ENCODE results near the gene BCL2. TPM values are rescaled to one million over a fixed set of nuclear protein-coding genes. Genes with fewer than 3 reads are reported as not detected.

The BCL2 gene
- total RNA-seq, 1 donor from 2014 or later: 16.5 TPM

GRCh38 chr18:63112706-63113105, 206.9 kb downstream of the BCL2 start:
- peaks cover 7% of the 10 kb centered on the region for H3K4me1 Mint-ChIP-seq (ENCODE audit: unreplicated experiment)
- H3K27me3 Mint-ChIP-seq: no peaks in the 10 kb centered on the region
- no peaks in the 10 kb centered on the region for H3K36me3 Mint-ChIP-seq
- TF ChIP-seq, protein P1, sequence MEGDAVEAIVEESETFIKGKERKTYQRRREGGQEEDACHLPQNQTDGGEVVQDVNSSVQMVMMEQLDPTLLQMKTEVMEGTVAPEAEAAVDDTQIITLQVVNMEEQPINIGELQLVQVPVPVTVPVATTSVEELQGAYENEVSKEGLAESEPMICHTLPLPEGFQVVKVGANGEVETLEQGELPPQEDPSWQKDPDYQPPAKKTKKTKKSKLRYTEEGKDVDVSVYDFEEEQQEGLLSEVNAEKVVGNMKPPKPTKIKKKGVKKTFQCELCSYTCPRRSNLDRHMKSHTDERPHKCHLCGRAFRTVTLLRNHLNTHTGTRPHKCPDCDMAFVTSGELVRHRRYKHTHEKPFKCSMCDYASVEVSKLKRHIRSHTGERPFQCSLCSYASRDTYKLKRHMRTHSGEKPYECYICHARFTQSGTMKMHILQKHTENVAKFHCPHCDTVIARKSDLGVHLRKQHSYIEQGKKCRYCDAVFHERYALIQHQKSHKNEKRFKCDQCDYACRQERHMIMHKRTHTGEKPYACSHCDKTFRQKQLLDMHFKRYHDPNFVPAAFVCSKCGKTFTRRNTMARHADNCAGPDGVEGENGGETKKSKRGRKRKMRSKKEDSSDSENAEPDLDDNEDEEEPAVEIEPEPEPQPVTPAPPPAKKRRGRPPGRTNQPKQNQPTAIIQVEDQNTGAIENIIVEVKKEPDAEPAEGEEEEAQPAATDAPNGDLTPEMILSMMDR (conservative IDR thresholded peaks at IDR 0.05): no peak
- H3K27ac Mint-ChIP-seq: no peak overlapping the region
- no peaks in the 10 kb centered on the region for H3K9me3 Mint-ChIP-seq
- H3K4me3 Mint-ChIP-seq: no peak overlapping the region
- DNase-seq (ENCODE audit: extremely low spot score, unreplicated experiment): no peak

DNA sequence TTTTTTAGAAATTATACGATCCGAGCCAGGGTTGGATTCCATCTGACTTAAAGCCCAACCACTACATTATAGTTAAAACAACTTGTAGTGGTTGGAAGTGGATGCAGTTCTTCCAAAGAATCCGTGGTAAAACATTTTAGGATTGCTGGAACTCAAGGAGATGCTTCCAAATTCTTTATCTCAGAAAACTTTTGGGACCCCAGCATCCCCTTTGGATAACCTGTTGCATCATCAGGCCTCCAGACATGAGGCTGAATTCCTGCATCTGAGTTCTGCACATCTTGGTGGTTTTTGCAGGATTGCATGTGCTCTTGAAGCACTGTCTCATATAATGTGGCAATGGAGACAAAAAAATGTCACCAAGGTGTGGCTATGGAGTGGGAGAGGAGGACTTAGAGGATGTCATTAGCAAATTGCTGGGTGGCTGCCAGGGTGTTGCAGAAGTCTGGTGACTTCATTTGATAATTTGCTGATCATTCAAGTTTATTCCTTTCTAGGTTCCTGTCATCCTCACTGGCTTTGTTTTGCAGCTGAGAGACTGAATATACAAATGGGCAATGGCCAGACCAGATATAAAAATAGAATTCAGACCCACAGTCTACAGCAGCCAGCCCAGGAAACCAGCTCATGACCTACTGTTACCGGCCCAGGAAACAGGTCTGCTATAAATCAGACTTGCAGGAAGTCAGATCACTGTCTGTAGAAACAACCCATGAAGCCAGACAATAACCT, 207.7 kb downstream of the BCL2 start:
- Mint-ChIP-seq H3K27me3 (no peaks in the 10 kb centered on the region), H3K36me3 (no peaks in the 10 kb centered on the region), H3K9me3 (no peaks in the 10 kb centered on the region), H3K4me3 (no peak overlapping the region), H3K4me1 (ENCODE audit: unreplicated experiment) (peaks cover 13% of the 10 kb centered on the region), H3K27ac (no peak overlapping the region)
- TF ChIP-seq, protein P1 (conservative IDR thresholded peaks at IDR 0.05): no peak
- DNase-seq (ENCODE audit: extremely low spot score, unreplicated experiment): no peak

GRCh38 chr18:63109802-63110201, 209.8 kb downstream of the BCL2 start:
- Mint-ChIP-seq H3K4me1 (ENCODE audit: unreplicated experiment) (peaks cover 13% of the 10 kb centered on the region), H3K36me3 (no peaks in the 10 kb centered on the region), H3K27me3 (no peaks in the 10 kb centered on the region), H3K27ac (no peak overlapping the region), H3K4me3 (no peak overlapping the region), H3K9me3 (peaks cover 6% of the 10 kb centered on the region)
- no peak for DNase-seq (ENCODE audit: extremely low spot score, unreplicated experiment)
- TF ChIP-seq, protein P1 (conservative IDR thresholded peaks at IDR 0.05): no peak

DNA sequence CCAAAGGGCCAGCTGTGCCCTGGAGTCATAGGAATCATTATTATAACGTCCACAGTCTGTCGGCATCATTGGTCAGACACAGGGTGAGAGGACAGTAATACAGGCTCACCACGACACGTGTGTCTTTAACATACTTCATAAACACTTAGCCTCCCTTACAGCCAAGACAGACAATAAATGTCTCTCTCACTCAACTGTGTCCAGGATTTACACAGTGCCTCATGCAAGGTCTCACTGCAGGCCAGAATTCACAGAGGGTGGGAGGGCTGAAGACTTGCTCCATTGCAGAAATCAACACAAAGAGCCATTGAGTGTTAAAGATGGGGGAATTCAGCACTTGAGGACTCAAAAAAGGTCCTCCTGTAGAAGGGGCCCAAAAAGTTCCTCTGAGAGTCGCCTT, 210.5 kb downstream of the BCL2 start:
- H3K4me3 Mint-ChIP-seq: no peak overlapping the region
- no peak overlapping the region for H3K27ac Mint-ChIP-seq
- peaks cover 13% of the 10 kb centered on the region for H3K4me1 Mint-ChIP-seq (ENCODE audit: unreplicated experiment)
- peaks cover 3% of the 10 kb centered on the region for H3K36me3 Mint-ChIP-seq
- no peaks in the 10 kb centered on the region for H3K27me3 Mint-ChIP-seq
- peaks cover 10% of the 10 kb centered on the region for H3K9me3 Mint-ChIP-seq
- no peak for DNase-seq (ENCODE audit: extremely low spot score, unreplicated experiment)
- TF ChIP-seq, protein P1 (conservative IDR thresholded peaks at IDR 0.05): no peak

GRCh38 chr18:63107931-63108330, 211.6 kb downstream of the BCL2 start:
- Mint-ChIP-seq H3K27me3 (no peaks in the 10 kb centered on the region), H3K4me1 (ENCODE audit: unreplicated experiment) (peaks cover 13% of the 10 kb centered on the region), H3K4me3 (no peak overlapping the region), H3K36me3 (peaks cover 3% of the 10 kb centered on the region), H3K9me3 (peaks cover 10% of the 10 kb centered on the region), H3K27ac (no peak overlapping the region)
- no peak for DNase-seq (ENCODE audit: extremely low spot score, unreplicated experiment)
- TF ChIP-seq, protein P1 (conservative IDR thresholded peaks at IDR 0.05): no peak
